ENCODE results near the gene MICB.

DNA sequence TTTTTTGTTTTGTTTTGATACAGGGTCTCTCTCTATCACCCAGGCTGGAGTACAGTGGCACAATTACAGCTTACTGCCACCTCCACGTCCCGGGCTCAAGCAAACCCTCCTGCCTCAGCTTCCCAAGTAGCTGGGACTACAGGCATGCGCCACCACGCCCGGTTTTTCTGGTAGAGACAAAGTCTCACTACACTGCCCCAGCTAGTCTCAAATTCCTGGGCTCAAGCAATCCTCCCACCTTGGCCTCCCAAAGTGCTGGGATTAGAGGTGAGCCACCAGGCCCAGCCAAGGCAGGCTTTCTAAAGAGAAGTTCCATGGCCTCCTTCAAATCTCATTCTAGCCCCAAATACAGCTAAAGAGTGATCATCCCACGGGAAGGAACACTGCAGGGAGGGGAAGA, 36.1 kb downstream of the MICB start:
- TF ChIP-seq CTCF (IDR thresholded peaks at IDR 0.05 in 2 of 3, conservative IDR thresholded peaks at IDR 0.05 in 1 of 3; ENCODE audit: borderline replicate concordance in 1 of 3, insufficient read depth in 1 of 3, low read depth in 2 of 3, low read length in 2 of 3): no peak
- no peak for TF ChIP-seq ZNF274 (IDR thresholded peaks at IDR 0.05; ENCODE audit: low read depth, low read length)

Data from HCT116 (cell line).